ENCODE results near the gene SLC2A6.

Gene SLC2A6

DNA sequence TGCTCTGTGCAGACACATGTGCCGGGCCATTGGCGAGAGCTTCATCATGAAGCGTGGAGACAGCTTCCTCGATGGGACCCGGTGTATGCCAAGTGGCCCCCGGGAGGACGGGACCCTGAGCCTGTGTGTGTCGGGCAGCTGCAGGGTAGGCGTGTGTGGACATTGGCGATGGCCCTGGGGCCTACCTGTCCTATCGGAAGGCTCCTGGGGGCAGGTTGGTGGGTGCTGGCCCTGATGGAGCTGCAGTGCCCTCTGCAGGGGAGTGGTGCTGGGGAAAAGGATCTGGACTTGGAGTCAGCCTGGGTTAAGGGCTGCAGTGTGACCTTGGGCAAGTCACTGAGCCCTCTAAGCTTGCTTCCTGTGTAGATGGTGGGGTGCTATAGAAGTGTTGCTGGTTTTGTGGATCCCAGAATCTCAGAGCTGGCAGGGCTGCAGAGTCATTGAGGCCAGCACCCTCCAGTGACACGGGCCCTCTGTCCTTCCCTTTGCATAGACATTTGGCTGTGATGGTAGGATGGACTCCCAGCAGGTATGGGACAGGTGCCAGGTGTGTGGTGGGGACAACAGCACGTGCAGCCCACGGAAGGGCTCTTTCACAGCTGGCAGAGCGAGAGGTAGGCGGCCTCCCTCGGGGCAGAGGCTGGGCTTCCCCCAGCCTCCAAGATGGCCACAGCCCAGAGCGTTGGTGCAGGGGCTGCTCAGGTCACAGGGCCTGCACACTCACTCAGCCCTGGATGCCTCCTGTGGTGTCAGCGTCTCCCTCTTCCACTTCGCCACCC is 41.0 kb downstream of the SLC2A6 start:
- no peak for DNase-seq (ENCODE audit: low read depth)

DNA sequence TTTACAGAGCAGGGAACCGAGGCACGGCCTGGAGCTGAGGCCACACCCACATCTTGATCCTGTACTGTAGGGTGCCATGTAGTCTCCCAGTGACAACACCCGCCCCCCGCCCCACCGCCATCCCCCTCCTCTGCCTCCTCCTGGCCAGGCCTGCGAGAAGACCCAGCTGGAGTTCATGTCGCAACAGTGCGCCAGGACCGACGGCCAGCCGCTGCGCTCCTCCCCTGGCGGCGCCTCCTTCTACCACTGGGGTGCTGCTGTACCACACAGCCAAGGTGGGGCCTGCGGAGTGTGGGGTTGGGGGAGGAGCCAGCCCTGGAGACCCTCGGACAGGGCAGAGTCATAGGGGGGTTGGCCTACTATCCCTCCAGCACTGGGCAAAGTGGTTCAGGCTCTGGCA is 42.2 kb downstream of the SLC2A6 start:
- DNase-seq (ENCODE audit: low read depth): no peak

DNA sequence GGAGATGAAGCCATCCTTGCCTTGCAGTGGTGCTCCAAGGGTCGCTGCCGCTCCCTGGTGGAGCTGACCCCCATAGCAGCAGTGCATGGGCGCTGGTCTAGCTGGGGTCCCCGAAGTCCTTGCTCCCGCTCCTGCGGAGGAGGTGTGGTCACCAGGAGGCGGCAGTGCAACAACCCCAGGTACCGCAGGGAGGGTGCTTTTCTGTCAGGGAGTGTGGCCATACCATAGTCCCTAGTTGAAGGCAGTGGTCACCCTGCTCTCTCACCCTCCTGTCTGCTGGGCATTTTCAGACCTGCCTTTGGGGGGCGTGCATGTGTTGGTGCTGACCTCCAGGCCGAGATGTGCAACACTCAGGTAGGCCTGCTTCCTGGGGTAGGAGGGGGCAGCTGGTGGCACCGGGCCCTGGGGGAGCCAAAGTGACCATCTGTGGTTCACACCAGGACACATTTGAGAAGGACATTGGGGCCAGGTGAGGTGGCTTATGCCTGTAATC is 45.5 kb downstream of the SLC2A6 start:
- DNase-seq (ENCODE audit: low read depth): no peak

DNA sequence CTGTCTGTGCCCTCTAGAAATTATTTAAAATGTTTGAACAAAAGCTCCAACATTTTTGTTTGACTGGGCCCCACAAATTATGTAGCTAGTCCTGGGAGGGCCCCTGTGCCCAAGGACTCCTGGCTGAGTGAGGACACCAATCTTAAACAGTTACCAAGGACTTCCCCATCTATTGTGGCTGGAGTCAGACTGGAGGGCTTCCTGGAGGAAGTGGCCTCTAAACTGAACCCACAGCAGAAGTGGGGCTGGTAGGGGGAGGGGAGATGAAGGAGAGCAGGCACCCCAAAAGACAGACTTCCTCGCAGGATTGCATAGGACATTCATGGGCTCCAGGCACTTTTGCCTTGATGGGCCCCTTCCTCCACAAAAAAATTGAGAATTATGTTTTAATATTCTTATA is 48.7 kb downstream of the SLC2A6 start:
- no peak for DNase-seq (ENCODE audit: low read depth)

DNA sequence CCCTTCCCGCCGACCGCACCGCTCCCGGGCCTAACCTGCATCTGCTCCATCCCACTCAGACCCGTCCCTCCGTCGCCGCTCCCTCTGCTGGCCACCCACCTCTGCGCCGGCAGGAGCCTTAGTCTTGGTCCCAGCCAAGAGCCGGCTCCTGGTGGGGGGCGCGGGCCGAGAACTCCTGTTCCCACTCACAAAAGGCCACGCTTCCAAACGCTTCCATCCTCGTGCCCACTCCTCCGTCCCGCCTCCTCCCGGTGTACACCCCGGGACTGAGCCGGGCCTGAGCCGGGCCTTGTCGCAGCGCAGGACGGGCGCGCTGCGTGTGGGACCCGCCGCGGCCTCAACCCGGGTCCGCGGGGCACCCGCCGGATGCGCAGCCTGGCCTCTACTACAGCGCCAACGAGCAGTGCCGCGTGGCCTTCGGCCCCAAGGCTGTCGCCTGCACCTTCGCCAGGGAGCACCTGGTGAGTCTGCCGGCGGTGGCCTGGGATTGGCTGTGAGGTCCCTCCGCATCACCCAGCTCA is 49.2 kb downstream of the SLC2A6 start:
- DNase-seq (ENCODE audit: low read depth): no peak

DNA sequence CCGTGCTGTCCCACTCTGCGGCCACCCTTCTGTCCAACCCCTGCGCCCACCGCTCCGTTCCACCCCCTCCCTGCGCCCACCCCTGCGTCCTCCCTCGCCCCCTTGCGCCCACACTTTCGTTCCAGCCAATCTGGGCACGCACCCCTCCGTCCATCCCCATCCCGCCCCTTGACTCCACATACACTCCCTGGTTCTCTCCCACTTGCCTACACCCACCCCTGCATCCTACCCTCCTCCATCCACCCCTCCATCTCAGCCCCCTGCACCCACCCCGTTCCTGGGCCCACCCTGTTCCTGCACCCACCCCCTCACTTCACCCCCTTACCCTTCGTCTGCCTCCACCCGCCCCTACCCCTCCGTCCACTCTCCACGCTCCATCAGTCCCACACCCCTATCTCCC is 49.7 kb downstream of the SLC2A6 start:
- no peak for DNase-seq (ENCODE audit: low read depth)

DNA sequence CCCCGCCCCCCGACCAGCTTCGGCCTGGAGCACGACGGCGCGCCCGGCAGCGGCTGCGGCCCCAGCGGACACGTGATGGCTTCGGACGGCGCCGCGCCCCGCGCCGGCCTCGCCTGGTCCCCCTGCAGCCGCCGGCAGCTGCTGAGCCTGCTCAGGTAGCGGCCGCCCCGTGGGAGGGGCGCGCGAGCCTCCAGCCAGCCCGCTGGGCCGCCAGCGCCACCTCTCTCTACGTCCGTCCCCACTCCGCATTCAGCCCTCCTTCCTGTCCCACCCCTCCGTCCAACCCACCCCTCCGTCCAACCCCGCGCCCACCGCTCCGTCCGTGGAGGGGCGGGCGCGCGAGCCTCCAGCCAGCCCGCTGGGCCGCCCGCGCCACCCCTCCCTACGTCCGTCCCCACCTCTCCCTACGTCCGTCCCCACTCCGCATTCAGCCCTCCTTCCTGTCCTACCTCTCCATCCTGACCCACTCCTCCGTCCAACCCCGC is 50.2 kb downstream of the SLC2A6 start:
- no peak for DNase-seq (ENCODE audit: low read depth)

DNA sequence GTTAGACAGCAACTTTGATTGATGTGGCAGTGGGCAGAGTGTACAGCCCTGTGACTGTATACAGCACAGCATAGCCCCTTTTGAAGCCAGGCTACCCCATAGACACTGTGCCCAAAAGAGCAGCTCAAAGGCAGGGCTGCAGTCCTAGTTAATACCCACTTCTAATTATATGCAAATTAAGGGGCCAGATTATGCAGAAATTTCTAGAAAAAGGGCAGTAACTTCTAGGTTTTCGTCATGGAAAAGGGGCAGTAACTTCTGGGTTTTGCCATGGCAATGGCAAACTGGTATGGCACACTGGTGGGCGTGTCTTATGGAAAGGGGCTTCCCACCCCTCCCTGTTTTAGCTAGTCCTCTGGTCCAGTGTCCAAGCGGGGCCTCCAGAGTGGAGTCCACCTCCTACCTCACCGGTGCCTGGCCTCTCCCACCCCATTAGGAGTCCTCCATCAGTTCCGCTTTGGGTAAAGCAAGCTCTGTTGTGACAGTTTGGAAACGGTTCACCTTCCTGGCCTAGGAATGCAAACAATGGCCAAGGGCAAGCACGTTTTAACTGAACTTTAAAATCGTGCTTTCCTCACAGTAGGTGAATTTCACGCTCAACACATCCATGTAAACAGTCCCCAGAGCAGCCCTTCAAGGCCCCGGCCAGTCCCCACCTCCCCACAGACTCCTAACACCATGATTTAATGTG is 51.1 kb downstream of the SLC2A6 start:
- DNase-seq (ENCODE audit: low read depth): no peak

DNA sequence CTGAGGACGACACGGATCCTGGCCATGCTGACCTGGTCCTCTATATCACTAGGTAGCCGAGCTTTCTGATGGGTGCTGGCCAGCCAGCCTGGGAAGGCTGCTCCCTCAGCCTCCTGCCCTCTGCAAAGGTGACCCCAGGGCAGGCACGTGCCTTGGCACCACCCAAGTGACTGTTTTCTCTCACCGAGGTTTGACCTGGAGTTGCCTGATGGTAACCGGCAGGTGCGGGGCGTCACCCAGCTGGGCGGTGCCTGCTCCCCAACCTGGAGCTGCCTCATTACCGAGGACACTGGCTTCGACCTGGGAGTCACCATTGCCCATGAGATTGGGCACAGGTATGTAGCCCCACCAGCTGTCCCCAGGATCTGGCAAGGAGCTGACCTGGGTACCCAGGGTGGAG is 52.9 kb downstream of the SLC2A6 start:
- no peak for DNase-seq (ENCODE audit: low read depth)

DNA sequence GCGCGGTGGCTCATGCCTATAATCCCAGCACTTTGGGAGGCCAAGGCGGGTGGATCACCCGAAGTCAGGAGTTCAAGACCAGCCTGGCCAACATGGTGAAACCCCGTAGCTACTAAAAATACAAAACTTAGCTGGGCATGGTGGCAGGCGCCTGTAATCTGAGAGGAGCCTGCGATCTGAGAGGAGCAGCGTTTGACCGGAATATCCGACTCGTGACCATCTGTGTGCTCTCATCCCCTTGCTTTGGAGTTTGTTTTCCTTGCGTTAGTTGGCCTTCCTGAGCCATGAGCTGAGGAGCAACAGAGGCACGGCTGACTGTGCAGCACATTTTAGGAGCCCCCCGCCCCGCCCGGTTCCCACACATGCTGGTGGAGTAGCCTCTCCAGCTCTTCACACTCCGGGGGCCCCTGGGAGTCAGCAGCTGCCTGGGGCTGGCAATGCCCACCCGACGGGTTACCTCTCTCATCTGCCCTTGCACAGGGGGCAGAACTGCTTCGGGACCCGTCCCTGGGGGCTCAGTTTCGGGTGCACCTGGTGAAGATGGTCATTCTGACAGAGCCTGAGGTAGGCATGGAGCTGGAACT is 53.8 kb downstream of the SLC2A6 start:
- DNase-seq (ENCODE audit: low read depth): no peak

DNA sequence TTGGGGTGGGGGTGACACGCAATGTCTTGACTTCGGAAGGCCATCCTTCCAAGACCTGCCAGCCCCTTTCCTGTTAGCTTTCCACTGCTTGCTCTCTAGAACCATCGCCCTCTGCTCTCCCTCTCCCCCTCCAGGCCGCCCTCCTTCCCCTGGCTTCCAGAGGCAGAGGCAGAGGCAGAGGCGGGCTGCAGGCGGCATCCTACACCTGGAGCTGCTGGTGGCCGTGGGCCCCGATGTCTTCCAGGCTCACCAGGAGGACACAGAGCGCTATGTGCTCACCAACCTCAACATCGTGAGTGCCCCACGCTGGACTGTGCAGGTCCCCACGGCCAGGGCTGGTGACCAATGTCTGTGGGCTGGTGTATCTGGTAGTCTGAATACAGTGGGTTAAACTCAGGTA is 54.7 kb downstream of the SLC2A6 start:
- no peak for DNase-seq (ENCODE audit: low read depth)

DNA sequence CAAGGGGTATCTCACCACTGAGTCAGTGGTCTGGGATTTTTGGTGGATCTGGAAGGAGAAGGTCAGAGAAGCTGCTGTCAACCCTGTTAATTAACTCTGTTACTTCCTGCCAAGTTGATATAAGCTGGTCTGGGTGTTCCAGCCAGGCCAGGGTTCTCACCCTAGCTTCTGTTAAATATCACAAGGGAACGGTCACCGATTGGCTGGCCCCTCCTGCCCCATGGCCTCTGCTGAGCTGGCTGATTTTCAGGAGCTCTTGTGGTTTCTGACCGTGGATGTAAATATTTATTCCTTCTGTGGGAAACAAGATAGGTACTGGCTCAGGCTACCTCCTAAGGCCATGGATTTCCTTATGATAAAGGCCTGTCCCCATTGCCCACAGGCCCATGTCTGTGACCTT is 55.7 kb downstream of the SLC2A6 start:
- no peak for DNase-seq (ENCODE audit: low read depth)

DNA sequence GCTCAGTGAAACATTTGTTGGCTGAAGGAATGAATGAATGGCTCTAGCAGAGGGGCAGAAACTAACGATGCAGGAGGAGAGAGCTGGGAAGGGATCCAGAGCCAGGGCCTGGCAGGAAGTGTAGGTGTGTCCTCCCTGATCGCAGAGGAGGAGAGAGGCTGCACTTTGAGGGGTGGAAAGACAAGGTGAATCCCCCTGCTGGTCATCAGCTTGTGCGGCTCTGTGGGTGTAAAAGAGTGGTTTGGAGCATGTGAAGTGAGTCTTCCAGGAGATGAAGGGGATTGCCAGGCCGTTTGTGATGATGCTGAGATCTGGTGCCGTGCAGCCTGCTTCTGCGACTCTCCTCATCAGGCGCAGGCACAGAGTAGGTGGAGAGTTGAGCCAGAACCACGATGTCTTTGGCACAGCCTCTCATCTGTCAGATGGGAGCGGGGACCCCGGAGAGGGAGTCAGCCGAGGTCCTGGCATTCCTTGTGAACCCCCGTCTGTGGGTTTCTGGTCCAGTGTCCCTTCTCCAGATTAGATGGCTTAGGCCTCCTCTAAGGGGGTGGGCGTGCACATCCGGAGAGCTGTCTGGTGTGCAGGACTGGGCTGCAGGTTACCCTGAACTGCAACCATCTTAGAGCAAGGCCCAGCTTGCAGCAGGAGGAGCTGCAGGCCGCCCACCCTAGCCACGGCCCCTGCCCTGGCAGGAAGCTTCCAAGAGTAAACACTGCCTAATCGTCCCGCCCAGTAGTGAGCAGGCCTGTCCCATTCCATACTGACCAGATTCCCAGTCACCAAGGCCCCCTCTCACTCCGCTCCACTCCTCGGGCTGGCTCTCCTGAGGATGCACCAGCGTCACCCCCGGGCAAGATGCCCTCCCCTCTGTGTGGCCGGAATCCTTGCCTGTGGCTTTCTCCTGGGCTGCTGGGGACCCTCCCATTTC is 57.0 kb downstream of the SLC2A6 start, which contains the start of gene ADAMTS13:
ADAMTS13 (plus strand) TSS at position 753 of the 928 bp plus-strand sequence; CDS start at position 830, 77 bp downstream.
- no peak for DNase-seq (ENCODE audit: low read depth)
